WTC11 (cell line): Measurements from ENCODE around the gene ZBTB20. TPM values are rescaled to one million over a fixed set of nuclear protein-coding genes. Genes with fewer than 3 reads are reported as not detected.

Experiments
- ATAC-seq: fragments of 200-7000 bp; cut with Tn5 transposase; 2 replicates; pipeline ENCODE4 v1.10.0; 2021; ENCODE audit warnings: mild to moderate bottlenecking, moderate library complexity
- CTCF ChIA-PET: fragments of 300-600 bp; sonication (Branson Sonifier 250); formaldehyde crosslinking; loops from one replicate; lab custom pipeline; 2021; ENCODE audit warnings: antibody characterized with exemption; lab: Charles Lee
- POLR2A ChIA-PET: fragments of 350-600 bp; sonication (Branson Sonifier 250); formaldehyde crosslinking; loops from one replicate; lab custom pipeline; 2021; ENCODE audit warnings: antibody characterized with exemption; lab: Charles Lee
- DNase-seq: peaks from one replicate; pipeline ENCODE4 v3.0.0; 2021; ENCODE audit warnings: low spot score
- H3K27ac Mint-ChIP-seq: 2 replicates; pipeline ENCODE4 v1.8.0; 2021; ENCODE audit warnings: mixed read lengths
- H3K27me3 Mint-ChIP-seq: 2 replicates; pipeline ENCODE4 v1.8.0; 2021; ENCODE audit warnings: low read depth, mild to moderate bottlenecking, moderate library complexity, mixed read lengths
- H3K36me3 Mint-ChIP-seq: 2 replicates; pipeline ENCODE4 v1.8.0; 2021; ENCODE audit warnings: mixed read lengths
- H3K4me1 Mint-ChIP-seq: 2 replicates; pipeline ENCODE4 v1.8.0; 2022; ENCODE audit warnings: mixed read lengths
- H3K4me3 Mint-ChIP-seq: 2 replicates; pipeline ENCODE4 v1.8.0; 2021; ENCODE audit warnings: mild to moderate bottlenecking, moderate library complexity, mixed read lengths
- H3K9me3 Mint-ChIP-seq: 2 replicates; pipeline ENCODE4 v1.8.0; 2021; ENCODE audit warnings: mixed read lengths
- ARID4B ChIP-seq: sonication (generic); formaldehyde crosslinking; IDR thresholded peaks from 2 replicates; pipeline ENCODE4 v1.8.0; 2023; ENCODE audit warnings: missing genetic modification reagents, mild to moderate bottlenecking, borderline replicate concordance
- ATF2 ChIP-seq: sonication (generic); formaldehyde crosslinking; IDR thresholded peaks from 2 replicates; pipeline ENCODE4 v1.8.1; 2022; ENCODE audit warnings: low read depth, missing genetic modification reagents, borderline replicate concordance
- FOXP1 ChIP-seq: sonication (generic); formaldehyde crosslinking; IDR thresholded peaks from 2 replicates; pipeline ENCODE4 v1.8.0; 2022; ENCODE audit warnings: missing genetic modification reagents, mild to moderate bottlenecking, moderate library complexity, borderline replicate concordance
- KAT7 ChIP-seq: sonication (generic); formaldehyde crosslinking; IDR thresholded peaks from 2 replicates; pipeline ENCODE4 v1.8.1; 2023; ENCODE audit warnings: missing genetic modification reagents, mild to moderate bottlenecking, borderline replicate concordance
- MXD4 ChIP-seq: fragments of 250-450 bp; sonication (Bioruptor Pico); IDR thresholded peaks from 2 replicates; pipeline ENCODE4 v1.8.0; 2021; ENCODE audit warnings: mild to moderate bottlenecking, moderate library complexity, borderline replicate concordance
- NFATC4 ChIP-seq: fragments of 250-450 bp; sonication (Bioruptor Pico); IDR thresholded peaks from 2 replicates; pipeline ENCODE4 v1.9.0; 2021; ENCODE audit warnings: mild to moderate bottlenecking
- NR3C1 ChIP-seq: sonication (generic); formaldehyde crosslinking; conservative IDR thresholded peaks from 2 replicates; pipeline ENCODE4 v1.8.1; 2023; ENCODE audit warnings: low read depth, mild to moderate bottlenecking, missing genetic modification reagents
- PRDM15 ChIP-seq: sonication (generic); formaldehyde crosslinking; IDR thresholded peaks from 2 replicates; pipeline ENCODE4 v1.8.0; 2022; ENCODE audit warnings: missing genetic modification reagents
- RORB ChIP-seq: fragments of 250-450 bp; sonication (Bioruptor Pico); IDR thresholded peaks from 2 replicates; pipeline ENCODE4 v1.9.0; 2021; ENCODE audit warnings: mild to moderate bottlenecking
- ZNF317 ChIP-seq: sonication (generic); formaldehyde crosslinking; IDR thresholded peaks from 2 replicates; pipeline ENCODE4 v1.8.1; 2023; ENCODE audit warnings: low read depth, mild to moderate bottlenecking, moderate library complexity, missing genetic modification reagents, borderline replicate concordance
- ZNF416 ChIP-seq: fragments of 250-450 bp; sonication (Bioruptor Pico); IDR thresholded peaks from 2 replicates; pipeline ENCODE4 v1.9.0; 2021; ENCODE audit warnings: mild to moderate bottlenecking, inconsistent platforms
- total RNA-seq: library from RNA; stranded (reverse); gene quantifications from 3 replicates; pipeline ENCODE4 v1.2.3, GENCODE V29; 2021

Gene ZBTB20
- total RNA-seq, 1 experiment from 2014 or later, result 1.5 TPM

GRCh38 chr3:114436182-114436581, 710.9 kb downstream of the ZBTB20 start:
- TF ChIP-seq PRDM15 (CRISPR knock-in tag), result no peak
- TF ChIP-seq, all 79 proteins: peak for 0
- DNase-seq (no peak), ATAC-seq (no peak)
- POLR2A ChIA-PET, result no interaction called here
- no peak overlapping the region for H3K27ac Mint-ChIP-seq
- CTCF ChIA-PET, result interaction anchor here (0.5 to 2.3 kb wide), 2 partner anchors 17 to 195 kb away, joined by 6 to 9 read pairs; no protein-coding TSS in a partner anchor
- H3K36me3 Mint-ChIP-seq, result no peaks in the 10 kb centered on the region
- H3K27me3 Mint-ChIP-seq, result no peaks in the 10 kb centered on the region
- H3K4me3 Mint-ChIP-seq, result no peak overlapping the region
- no peaks in the 10 kb centered on the region; the same call in 1 of the 2 replicates for H3K4me1 Mint-ChIP-seq
- no peaks in the 10 kb centered on the region for H3K9me3 Mint-ChIP-seq

GRCh38 chr3:114435386-114436115, 711.5 kb downstream of the ZBTB20 start:
- TF ChIP-seq FOXP1 (CRISPR knock-in tag), result no peak
- no peak for TF ChIP-seq RORB (CRISPR knock-in tag)
- TF ChIP-seq, all 79 proteins: peak for 0
- no peak for ATAC-seq
- no peak overlapping the region for H3K27ac Mint-ChIP-seq
- no peaks in the 10 kb centered on the region for H3K27me3 Mint-ChIP-seq
- CTCF ChIA-PET, result interaction anchor here (0.5 to 1.6 kb wide), 2 partner anchors 17 to 196 kb away, joined by 4 to 6 read pairs; no protein-coding TSS in a partner anchor
- H3K36me3 Mint-ChIP-seq, result no peaks in the 10 kb centered on the region
- no peaks in the 10 kb centered on the region; the same call in 1 of the 2 replicates for H3K4me1 Mint-ChIP-seq
- no peak overlapping the region for H3K4me3 Mint-ChIP-seq
- POLR2A ChIA-PET, result no interaction called here
- DNase-seq, result no peak
- no peaks in the 10 kb centered on the region for H3K9me3 Mint-ChIP-seq

- ChIA-PET POLR2A (interaction anchor here (0.5 kb wide), 1 partner anchor 21 kb away, joined by 6 read pairs; no protein-coding TSS in a partner anchor), CTCF (interaction anchor here (1.1 to 2.3 kb wide), 2 partner anchors 13 to 141 kb away, joined by 3 to 16 read pairs; no protein-coding TSS in a partner anchor)
- TF ChIP-seq NFATC4 (CRISPR knock-in tag) (no peak), ARID4B (no peak), KAT7 (CRISPR knock-in tag) (no peak), ZNF317 (CRISPR knock-in tag) (no peak), MXD4 (no peak), NR3C1 (CRISPR knock-in tag) (no peak), ATF2 (CRISPR knock-in tag) (no peak), ZNF416 (CRISPR knock-in tag) (no peak)
- DNase-seq (no peak), ATAC-seq (no peak)
- Mint-ChIP-seq H3K36me3 (no peaks in the 10 kb centered on the region), H3K4me1 (peaks cover 10% of the 10 kb centered on the region), H3K27ac (no peak overlapping the region), H3K4me3 (no peak overlapping the region), H3K27me3 (no peaks in the 10 kb centered on the region), H3K9me3 (no peaks in the 10 kb centered on the region)
Measured at GRCh38 chr3:114432310-114432709, 714.8 kb downstream of the ZBTB20 start.
